GM23338 (cell line): ENCODE measurements around the gene OSGIN1.

Source experiments
- EZH2 ChIP-seq: fragments of 200-600 bp; sonication (generic); IDR thresholded peaks from one replicate; pipeline ENCODE4 v1.8.0; 2017; ENCODE audit warnings: antibody characterized with exemption, mild to moderate bottlenecking, low read depth; ENCODE audit not compliant: unreplicated experiment
- EZH2phosphoT487 ChIP-seq: fragments of 200-600 bp; sonication (generic); IDR thresholded peaks from one replicate; pipeline ENCODE4 v1.8.1; 2018; ENCODE audit warnings: antibody characterized with exemption; ENCODE audit not compliant: unreplicated experiment
- STAT1 ChIP-seq: IDR thresholded peaks from one replicate; pipeline ENCODE4 v1.6.1; 2016; ENCODE audit warnings: antibody characterized with exemption; ENCODE audit not compliant: unreplicated experiment
- ZNF331 ChIP-seq: fragments of 250-450 bp; sonication (Bioruptor Pico); IDR thresholded peaks from 2 replicates; pipeline ENCODE4 v1.5.0; 2020; ENCODE audit warnings: low read depth, mild to moderate bottlenecking, moderate library complexity
- TF ChIP-seq, protein P1 (sequence below), 2 experiments: fragments of 200-600 bp in 1 of 2; sonication (generic) in 1 of 2; conservative IDR thresholded peaks; 2 replicates each; pipeline versions ENCODE4 v1.5.1 to v1.6.1; 2016 to 2017; ENCODE audit warnings: antibody characterized with exemption in 2 of 2, low read depth in 2 of 2, mild to moderate bottlenecking in 2 of 2, moderate library complexity in 1 of 2

DNA sequence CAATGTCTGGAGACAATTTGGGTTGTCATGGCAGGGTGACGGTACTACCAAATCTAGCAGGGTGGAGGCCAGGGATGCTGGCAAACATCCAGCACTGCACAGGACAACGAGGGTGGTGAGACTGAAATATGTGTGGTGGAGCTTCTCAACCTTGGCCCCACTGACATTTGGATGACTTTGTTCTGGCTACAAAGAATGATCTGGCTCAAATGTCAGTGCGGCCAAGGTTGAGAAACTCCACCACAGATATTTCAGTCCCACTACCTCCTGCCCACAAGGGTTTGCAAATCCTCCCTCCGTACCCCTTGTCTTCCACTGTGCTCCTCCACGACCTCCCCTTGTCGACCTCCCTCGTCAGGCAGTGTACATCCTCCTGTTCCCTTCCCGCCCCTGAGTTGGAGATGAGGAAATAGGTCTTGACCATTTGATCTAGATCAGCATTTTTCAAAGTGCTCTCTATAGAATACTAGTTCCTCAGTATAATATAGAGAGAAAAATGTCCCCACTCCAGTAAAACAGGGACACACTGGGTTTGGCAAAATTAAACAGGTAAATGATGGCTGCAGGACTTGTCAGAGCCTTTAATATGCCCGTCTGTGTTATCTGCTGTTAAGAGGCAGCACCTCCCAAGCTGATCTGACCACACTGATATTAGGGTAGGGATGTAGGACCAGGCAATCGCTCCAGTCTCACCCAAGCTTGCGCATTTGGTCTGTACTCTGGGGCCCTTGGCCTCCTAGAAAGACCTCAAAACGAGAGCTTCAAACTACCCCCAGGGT lies 6.8 kb downstream of the OSGIN1 start:
- TF ChIP-seq, protein P1, sequence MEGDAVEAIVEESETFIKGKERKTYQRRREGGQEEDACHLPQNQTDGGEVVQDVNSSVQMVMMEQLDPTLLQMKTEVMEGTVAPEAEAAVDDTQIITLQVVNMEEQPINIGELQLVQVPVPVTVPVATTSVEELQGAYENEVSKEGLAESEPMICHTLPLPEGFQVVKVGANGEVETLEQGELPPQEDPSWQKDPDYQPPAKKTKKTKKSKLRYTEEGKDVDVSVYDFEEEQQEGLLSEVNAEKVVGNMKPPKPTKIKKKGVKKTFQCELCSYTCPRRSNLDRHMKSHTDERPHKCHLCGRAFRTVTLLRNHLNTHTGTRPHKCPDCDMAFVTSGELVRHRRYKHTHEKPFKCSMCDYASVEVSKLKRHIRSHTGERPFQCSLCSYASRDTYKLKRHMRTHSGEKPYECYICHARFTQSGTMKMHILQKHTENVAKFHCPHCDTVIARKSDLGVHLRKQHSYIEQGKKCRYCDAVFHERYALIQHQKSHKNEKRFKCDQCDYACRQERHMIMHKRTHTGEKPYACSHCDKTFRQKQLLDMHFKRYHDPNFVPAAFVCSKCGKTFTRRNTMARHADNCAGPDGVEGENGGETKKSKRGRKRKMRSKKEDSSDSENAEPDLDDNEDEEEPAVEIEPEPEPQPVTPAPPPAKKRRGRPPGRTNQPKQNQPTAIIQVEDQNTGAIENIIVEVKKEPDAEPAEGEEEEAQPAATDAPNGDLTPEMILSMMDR (conservative IDR thresholded peaks at IDR 0.05; ENCODE audit: low read depth in 2 of 2) = no peak
- TF ChIP-seq ZNF331 (CRISPR knock-in tag) (no peak), EZH2 (no peak), EZH2phosphoT487 (no peak), STAT1 (no peak)
